Fibroblast of peridontal ligament (primary cell): Measurements from ENCODE around the gene GTF2IRD1.

ENCODE experiments used
- DNase-seq: peaks from one replicate; pipeline ENCODE4 v3.0.0-alpha.2; 2010; ENCODE audit errors: extremely low read depth

The GTF2IRD1 gene

DNA sequence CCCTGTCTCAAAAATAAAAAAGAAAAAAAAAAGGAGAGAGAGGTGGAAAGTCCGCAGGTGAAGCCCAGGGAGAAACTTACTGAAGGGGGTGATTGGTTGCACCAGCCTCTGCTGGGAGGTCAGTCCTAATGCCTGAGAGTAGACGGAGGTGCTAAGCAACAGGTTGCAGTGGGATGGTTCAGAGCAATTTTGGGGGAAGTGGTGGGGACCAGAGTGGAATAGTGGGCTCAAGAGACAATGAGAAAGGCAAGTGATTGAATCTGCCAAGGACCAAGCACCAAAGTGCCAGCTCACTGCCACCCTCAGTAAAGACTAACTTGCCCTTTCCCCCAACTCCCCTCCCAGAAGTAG is 113.6 kb downstream of the GTF2IRD1 start:
- DNase-seq: no peak

DNA sequence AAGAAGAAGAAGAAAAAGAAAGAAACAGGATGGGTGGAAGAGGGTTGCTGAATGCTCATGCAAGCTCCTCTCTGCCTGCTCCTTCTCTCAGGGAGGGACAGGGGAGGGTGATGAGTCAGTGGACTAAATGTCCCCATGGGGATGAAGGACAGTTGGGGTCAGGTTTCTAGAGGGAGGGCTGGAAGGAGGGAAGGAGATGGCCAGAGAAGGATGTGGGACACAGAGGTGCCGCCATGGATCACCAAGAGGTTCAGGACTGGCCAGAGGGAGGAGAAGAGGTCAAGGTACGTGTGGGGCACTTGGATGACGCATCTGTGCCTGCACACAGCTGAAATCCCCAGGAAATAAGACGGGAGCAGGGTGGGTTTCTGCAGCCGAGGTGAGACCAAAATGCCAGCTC is 115.0 kb downstream of the GTF2IRD1 start:
- DNase-seq: peak; percentile 34

DNA sequence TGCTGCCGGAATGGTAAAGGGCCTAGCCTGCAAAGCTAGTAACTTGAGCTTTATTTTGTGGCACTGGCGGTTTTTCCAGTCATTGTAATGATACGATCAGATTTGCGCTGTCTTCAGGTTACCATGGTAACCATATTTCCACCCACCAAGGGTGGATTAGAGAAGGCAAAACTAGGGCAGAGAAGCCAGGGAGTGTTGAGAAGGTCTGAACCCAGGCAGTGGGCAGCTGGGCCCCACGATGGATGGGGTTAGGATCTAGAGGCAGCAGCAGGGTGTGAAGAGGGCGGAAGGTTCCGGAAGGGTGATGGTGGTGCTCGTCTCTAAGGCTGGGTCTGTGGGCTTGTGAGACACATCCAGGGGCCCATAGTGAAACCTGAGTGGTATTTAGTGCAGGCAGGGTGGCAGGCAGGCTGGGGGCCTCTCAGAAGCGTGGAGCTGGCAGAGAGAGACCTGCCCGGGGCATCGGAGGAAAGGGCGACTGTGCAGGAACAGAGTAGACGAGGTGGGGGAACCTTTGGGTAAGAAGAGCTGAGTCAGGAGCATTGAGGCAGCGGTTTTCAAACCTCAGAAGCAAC is 115.9 kb downstream of the GTF2IRD1 start:
- peak; percentile 70 for DNase-seq

DNA sequence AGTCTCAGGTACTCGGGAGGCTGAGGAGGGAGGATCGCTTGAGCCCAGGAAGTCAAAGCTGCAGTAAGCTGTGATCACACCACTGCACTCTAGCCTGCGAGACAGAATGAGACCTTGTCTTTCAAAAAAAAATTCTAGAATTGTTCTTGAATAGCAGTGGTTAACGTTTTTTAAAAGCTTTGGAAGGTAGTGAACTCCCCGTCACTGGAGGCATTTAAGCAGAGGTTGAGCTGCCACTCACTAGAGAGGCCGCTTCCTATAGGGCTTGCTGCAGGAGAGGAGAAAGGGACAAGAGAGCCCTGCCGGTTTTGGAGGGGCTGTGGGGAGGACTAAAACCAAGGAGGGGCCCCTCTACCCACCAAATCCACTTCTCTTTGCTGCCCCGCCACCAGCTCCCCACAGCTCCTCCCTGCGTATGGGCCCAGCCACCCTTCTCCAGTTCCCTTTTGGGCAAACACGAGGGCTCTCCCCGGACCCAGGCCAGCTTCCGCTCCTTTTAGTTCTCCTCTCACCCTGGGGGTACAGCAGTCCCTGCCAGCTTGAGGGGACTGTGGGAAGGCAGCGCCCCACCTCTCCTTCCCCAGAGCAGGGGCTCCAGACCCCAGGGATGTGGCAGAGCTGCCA is 116.9 kb downstream of the GTF2IRD1 start:
- DNase-seq: no peak

DNA sequence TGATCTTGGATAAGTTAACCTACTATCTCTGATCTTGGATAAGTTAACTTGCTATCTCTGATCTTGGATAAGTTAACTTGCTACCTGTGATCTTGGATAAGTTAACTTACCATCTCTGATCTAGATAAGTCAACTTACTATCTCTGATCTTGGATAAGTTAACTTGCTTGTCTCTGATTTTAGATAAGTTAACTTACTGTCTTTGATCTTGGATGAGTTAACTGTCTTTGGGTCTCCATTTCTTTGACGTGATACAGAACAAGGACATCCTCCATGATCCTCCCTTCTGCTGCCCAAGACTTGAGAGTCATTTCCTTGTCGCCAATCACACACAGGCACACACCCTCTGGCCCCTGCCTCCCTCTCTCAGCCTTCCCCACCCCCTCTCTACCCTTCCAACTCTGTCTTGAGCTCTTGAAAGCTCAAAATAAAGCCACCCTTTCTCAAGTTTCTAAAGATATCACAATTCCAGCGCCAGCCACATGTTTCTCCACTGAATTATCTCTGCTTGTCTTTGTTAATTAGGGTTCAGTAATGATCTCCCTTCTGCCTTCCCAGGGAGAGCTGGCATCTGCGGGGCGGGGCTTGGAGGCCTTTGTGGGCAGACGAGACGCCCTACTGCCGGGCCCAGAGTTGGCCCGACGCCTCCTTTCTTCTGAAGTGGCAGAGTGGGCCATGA is 118.7 kb downstream of the GTF2IRD1 start:
- no peak for DNase-seq

DNA sequence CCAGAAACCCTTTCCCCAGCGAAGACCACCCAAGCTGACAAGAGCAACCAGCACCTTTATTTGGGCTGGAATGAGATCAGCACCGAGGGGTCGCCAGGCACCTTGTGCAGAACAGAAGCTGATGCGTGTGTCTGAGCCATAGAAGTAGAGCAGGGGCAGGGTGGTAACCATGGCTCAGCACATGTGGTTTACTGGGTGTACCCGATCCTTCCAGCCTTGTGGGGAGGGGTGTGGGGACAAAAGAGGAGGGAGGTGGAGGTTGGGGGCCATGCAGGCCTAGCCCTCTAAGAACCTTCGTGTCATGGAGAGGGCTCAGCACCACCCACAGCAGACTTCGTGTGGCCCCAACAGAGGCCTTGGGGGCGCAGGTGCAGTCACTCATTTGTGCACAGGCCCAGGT is 119.8 kb downstream of the GTF2IRD1 start:
- no peak for DNase-seq

DNA sequence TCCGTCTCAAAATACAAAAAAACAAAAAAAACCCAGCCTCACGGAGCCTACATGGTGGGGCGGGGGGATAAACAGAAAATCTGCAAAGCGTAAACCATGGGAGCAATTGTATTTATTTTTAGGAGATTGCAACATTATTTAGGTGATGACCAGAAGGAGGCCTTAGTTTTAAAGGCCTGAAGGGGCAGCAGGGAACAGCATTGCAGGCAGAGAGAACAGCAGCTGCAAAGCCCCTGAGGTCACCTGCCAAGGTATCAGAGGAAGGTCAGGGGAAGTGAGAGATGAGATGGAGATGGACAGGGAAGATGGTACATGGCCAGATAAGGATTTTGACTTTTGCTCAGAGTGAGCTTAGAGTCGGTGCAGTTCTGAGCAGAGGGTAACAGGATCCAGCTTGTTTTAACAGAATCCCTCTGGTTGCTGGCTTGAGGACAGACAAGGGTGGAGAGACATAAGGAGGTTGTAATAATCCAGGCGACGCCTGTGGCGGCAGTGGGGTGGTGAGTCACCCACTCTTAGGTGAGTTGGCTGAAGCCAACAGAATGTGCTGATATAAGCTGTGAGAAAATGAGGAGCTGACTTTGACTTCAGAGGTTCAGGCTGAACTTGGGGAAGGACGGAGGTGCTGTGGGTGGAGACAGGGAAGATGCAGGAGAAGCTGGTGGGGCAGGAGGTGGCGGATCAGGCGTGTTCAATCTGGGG is 121.5 kb downstream of the GTF2IRD1 start:
- DNase-seq: peak; percentile 37

DNA sequence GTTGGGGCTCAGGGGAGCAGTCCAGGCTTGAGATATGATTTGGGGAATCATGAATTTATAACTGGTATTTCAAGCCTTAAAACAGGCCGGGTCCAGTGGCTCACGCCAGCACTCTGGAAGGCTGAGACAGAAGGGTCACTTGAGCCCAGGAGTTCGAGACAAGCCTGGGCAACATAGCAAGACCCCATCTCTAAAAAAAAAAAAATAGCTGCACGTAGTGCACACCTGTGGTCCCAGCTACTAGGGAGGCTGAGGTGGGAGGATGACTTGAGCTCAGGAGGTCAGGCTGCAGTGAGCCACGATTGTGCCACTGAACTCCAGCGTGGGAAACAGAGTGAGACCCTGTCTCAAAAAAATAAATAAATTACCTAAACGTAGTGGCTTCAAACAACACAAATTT is 122.1 kb downstream of the GTF2IRD1 start:
- no peak for DNase-seq

DNA sequence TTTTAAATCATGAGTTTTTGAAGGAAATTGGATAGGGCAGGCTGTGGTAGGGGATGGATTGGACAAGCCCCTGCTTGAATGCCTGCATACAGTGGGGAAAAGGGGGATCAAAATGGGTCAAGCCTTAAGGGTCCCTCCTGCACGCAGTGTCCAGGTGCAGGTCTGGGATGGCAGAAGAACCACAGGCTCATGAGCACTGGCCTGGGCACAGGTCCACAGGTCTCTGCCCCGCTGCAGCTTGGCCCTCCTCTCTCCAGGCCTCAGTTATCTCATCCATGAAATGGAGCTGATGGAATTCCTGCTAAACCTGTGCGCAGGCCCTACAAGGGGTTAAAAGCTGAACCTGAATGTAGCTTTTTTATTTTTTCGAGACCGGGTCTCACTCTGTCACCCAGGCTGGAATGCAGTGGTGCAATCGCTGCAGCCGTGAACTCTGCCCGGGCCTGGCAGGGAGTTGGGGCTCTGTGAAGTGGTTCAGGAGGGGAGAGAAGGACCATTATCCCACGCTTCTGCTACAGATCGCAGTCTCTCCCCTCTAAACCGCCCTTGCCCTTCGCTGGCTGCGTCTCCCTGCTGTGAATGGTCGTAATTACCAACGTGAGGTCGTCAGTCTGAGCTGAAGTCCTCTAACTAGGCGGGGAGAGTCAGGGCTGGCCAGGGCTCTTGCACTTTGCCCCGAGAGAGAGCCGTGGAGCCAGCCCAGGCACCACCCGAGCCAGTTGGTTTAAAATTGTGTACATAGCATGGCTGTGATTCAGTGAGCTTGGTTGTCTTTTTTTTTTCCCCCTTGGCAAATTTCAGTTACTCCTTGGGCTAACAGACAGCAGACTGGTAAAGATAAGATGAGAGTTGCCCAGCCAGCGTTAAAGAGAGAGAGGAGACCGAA is 126.3 kb downstream of the GTF2IRD1 start:
- peak; percentile 70 for DNase-seq

DNA sequence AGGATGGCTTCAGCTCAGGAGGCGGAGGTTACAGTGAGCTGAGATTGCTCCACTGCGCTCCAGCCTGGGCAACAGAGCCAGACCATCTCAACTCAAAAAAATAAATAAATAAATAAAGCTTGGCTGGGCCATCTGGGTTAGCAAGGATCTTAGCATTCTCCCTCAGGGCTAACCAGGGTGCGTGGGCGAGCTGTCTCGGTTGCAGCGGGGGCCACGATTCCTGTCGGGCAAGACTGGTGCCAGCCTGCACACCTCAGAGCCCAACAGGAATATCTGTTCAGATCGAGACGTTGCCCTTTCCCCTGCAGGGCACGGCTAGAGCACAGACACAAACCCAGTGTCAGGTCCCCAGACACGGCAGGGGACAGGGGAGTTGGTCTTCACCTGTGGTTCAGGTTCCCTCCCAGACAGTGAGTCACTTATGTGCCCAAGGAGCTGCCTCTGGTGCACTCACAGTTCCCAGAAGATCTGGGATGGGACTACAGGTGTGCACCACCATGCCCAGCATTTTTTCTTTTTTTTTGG is 128.3 kb downstream of the GTF2IRD1 start:
- no peak for DNase-seq

DNA sequence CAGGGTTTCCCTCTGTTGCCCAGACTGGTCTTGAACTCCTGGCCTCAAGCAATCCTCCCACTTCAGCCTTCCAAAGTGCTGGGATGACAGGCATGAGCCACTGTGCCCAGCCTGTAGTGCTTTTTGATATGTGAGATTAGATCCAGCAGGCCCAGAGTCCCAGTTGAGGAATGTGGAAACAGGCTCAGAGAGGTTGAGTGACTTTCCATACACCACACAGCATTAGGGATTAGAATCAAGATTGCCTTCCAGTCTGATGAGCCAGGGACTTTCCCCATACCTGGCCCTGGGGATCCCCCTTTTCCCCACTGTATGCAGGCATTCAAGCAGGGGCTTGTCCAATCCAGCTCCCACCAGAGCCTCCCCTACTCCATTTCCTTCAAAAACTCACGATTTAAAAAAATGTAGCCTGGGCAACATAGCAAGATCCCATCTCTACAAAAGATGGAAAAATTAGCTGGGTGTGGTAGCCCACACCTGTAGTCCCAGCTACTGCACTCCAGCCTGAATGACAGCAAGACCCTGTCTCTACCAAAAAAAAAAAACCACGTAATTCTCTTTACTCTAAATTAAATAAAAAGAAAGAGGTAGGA is 128.8 kb downstream of the GTF2IRD1 start:
- no peak for DNase-seq

DNA sequence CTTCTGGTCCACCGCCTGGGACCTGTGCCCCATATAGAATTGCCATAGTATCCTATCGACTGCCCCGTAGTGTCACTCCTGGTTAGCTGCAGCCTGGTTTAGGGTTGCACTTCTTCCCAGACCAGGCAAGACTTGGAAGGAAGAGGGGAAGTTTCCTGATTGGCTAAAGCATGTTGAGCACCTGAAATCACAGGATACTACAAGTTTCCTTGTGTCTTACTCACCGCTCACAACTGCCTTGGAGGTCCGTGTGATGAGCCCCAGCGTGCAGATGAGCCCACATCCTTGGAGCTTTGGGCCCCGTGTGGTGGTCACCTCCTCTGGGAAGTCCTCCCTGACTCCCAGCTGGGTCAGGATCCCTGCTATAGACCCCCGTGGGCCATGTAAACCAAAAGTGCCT is 129.9 kb downstream of the GTF2IRD1 start:
- no peak for DNase-seq

DNA sequence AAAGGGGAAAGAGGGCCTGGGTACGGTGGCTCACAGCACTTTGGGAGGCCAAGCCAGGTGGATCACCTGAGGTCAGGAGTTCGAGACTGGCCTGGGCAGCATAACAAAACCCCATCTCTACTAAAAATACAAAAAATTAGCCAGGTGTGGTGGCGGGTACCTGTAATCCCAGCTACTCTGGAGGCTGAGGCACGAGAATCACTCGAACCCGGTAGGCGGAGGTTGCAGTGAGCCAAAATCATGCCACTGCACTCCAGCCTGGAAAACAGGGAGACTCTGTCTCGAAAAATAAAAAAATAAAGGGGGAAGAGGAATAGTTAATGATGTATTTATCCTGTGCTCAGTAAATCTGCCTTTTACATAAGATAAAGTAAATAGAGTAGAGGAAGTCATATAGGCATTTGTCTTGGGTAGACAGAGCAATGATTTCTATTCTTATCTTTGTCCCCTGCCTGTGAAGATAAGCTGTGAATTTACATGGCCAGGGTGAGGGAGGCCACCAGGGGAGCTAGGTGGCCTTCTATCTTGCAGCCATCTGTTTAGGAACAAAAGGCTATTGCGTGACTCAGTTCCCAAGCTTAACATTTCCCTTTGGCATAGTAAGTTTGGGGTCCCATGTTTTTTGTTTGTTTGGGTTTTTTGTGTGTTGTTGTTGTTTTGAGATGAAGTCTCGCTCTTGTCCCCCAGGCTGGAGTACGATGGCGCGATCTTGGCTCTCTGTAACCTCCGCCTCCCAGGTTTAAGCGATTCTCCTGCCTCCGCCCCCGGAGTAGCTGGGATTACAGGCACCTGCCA is 130.7 kb downstream of the GTF2IRD1 start:
- no peak for DNase-seq

DNA sequence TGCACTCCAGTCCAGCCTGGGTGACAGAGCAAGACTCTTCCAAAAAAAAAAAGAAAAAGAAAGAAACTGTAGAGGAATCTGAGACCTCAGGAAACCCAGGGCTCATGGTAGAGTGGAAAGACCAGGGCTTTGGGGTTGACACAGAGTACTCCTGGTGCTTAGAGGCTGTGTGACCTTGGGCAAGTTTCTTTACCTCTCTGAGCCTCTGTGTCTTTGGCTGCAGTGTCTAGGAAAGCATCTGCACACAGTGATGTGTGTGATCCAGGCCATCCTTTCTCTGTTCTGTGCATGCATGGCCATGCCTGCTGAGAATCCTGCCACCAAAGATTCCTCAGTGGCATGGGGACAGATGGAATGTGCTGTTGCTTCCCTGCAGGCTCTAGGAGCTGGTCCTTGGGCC is 132.1 kb downstream of the GTF2IRD1 start:
- DNase-seq: no peak

DNA sequence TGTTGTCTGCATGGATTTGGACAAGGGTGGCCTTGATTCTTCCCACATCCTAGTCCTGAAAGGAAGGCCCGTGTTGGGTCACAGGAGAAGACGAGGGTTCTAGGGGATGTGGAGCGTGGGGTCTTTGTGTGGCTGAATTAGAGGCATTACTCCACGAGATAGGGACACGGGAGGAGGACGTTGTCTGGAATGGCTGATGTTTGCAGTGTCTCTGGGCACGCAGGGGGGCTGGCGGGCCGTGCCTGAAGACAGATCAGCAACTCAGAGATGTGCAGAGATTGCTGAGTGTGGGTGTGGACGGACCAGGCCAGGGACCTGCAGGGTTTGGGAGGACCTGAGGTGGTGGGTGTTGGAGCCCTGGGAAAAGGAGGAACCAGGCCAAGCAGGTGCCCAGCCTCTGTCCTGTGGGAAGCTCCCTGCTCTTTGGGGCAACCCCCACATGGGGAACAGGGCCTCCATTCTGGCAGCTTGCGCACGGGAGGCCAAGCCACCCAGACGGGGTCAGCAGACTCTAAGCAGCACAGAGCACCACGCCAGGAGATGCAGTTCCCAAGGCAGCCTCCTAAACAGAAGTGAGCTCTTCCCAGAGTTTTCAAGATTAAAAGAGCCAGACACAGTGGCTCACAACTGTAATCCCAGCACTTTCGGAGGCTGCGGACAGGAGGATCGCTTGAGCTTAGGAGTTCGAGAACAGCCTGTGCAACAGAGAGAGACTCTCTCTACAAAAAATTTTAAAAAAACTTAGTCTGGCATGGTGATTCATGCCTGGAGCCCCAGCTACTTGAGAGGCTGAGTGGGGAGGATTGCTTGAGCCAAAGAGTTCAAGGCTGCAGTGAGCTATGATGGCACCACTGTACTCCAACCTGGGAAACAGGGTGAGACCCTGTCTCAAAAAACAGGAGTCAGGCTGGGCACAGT is 132.8 kb downstream of the GTF2IRD1 start:
- no peak for DNase-seq

DNA sequence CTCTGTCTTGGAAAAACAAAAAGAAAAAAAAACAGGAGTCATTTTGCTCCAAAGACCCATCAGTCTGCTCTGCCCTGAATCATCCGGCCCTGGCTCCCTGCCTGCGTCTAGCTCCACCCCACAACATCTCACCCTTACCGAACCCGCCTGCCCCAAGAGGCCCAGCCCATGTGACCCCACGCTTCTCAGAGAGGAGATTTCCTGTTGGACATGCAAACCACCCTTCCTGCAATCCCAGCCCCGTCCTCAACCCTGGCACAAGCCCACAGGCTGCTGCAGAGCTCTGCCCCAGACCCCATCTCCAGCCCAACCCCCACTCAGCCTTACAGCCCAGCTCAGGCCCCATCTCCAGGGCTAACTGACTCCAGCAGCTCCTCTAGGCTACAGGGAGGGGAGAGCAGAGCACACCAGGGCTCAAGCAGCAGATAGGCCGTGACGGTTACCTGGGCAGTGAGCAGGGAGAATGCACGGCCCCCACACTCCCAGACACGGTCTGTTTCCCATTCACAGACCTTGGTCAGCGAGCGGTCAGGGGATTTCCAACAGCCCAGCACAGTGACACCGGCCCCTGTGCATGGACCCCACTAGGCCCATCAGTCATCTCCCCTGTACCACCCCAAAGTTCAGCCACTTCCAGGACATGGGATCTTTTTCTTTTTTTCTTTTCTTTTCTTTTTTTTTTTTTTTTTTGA is 133.9 kb downstream of the GTF2IRD1 start:
- peak; percentile 91 for DNase-seq

DNA sequence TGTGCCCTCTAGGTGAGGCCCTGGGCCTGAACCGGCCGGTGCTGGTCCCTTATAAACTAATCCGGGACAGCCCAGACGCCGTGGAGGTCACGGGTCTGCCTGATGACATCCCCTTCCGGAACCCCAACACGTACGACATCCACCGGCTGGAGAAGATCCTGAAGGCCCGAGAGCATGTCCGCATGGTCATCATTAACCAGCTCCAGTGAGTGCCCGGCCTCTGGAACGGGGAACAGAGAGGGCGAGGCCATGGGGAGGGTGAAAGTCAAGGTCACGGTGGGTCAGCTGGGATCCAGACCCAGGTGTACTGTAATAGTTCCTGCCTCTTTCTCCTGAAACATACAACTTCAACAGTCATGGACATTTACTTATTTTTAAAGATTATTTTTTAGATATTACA is 137.1 kb downstream of the GTF2IRD1 start:
- no peak for DNase-seq

DNA sequence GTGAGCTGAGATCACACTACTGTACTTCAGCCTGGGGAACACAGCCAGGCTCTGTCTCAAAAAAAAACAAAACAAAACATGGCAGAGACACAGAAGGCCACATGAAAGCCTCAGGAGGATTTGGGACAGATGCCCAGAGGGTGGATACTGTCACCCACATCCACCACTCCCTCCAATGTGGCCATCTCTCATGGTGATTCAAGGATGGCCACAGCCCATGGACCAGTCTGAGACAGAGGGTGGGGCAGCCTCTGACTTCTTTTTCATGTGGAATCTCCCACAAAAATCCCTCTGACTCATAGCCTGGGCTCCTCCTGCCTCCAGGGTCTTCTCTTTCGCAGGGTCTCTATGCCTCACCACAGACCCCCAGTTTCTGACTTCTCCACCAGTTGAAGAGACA is 144.9 kb downstream of the GTF2IRD1 start:
- DNase-seq: peak; percentile 47

DNA sequence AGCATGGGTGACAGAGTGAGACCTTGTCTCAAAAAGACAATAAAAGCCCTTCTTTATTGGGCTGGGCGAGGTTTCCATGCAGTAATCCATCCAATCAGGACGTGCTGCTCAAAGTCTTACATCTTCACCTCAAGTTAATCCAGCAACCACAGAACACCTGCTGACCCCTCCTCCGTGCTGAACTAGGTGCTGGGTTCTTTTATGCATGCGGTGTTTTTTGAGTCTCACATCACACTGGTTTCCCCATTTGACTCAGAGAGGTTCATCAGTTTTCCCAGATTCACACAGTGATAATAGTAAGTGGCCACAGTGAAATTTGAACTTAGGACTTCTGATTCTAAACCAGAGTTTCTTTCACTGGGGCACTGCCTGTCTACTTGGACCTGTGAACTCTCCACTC is 145.5 kb downstream of the GTF2IRD1 start:
- no peak for DNase-seq
